K562 (cell line): Measurements from ENCODE around the gene ABT1. TPM values are rescaled to one million over a fixed set of nuclear protein-coding genes. Genes with fewer than 3 reads are reported as not detected.

Source experiments
- ARID3A ChIP-seq: IDR thresholded peaks from 2 replicates; pipeline ENCODE4 v1.6.1; 2012; ENCODE audit warnings: low read depth, low read length, improper control_type of control experiment, borderline replicate concordance
- DNMT1 ChIP-seq: fragments of 450-650 bp; IDR thresholded peaks from 2 replicates; pipeline ENCODE4 v1.6.1; 2016; ENCODE audit warnings: antibody characterized with exemption, mild to moderate bottlenecking
- GMEB1 ChIP-seq: fragments of 250-450 bp; sonication (Bioruptor Pico); IDR thresholded peaks from 2 replicates; pipeline ENCODE4 v1.4.0; 2020; ENCODE audit warnings: mild to moderate bottlenecking
- HDAC8 ChIP-seq: fragments of 450-650 bp; IDR thresholded peaks from 2 replicates; pipeline ENCODE4 v1.6.1; 2016; ENCODE audit warnings: mild to moderate bottlenecking, missing genetic modification characterization, moderate library complexity, missing compliant biosample characterization
- HOMEZ ChIP-seq: fragments of 250-450 bp; sonication (Bioruptor Pico); IDR thresholded peaks from 2 replicates; pipeline ENCODE4 v1.4.0; 2020; ENCODE audit warnings: mild to moderate bottlenecking, moderate library complexity
- MAFK ChIP-seq: IDR thresholded peaks from 2 replicates; pipeline ENCODE4 v1.6.1; 2011; ENCODE audit warnings: low read length, improper control_type of control experiment
- PATZ1 ChIP-seq: fragments of 250-450 bp; sonication (Bioruptor Pico); IDR thresholded peaks from 2 replicates; pipeline ENCODE4 v1.5.0; 2020; ENCODE audit warnings: mild to moderate bottlenecking, borderline replicate concordance
- SMC3 ChIP-seq: conservative IDR thresholded peaks from 2 replicates; pipeline ENCODE4 v1.6.1; 2011; ENCODE audit warnings: low read depth, low read length, improper control_type of control experiment; ENCODE audit not compliant: insufficient read depth
- ZNF318 ChIP-seq, 2 experiments: fragments of 450-650 bp; IDR thresholded peaks; 2 replicates each; pipeline ENCODE4 v1.6.1; 2016; ENCODE audit warnings: mild to moderate bottlenecking in 2 of 2, borderline replicate concordance in 1 of 2, low read depth in 1 of 2, moderate library complexity in 1 of 2
- polyA plus RNA-seq, 8 experiments: library from polyadenylated mRNA; depleted of rRNA in 4 of 8; stranded (reverse) in 5 of 8; unstranded in 3 of 8; fragments of >200 nt; fragmentation: Nextera tagmentation in 2 of 8; fragmentation: Illumina TruSeq in 1 of 8; extraction: Ambion mirVana in 2 of 8; extraction: Trizol in 1 of 8; gene quantifications; 2 replicates each; pipeline versions ENCODE4 v1.2.1 to v1.2.3, GENCODE V29; 2011 to 2014; ENCODE audit warnings: inconsistent platforms in 1 of 8, missing spikeins in 1 of 8
- total RNA-seq, 7 experiments: library from RNA; depleted of rRNA in 6 of 7; stranded (reverse); fragments of >200 nt in 6 of 7; fragmentation: Illumina TruSeq in 2 of 7; extraction: Trizol in 2 of 7; gene quantifications; 2 replicates each; pipeline versions ENCODE4 v1.2.1 to v1.2.3, GENCODE V29; 2011 to 2021; ENCODE audit warnings: low replicate concordance in 1 of 7

The ABT1 gene
- total and polyA plus RNA-seq, 9 of the 15 experiments (the other 6 are each of a cell fraction or from before 2014, with no cell fraction given), result 8.8 to 52.7 (median 40.7) TPM

- TF ChIP-seq ZNF318 (IDR thresholded peaks at IDR 0.05; ENCODE audit: borderline replicate concordance in 1 of 2, low read depth in 1 of 2), result no peak
- no peak for TF ChIP-seq HDAC8 (tag)
- TF ChIP-seq DNMT1, result 0 out of 2 replicates have a peak, but pooled peaks have one; percentile 51
- no peak for TF ChIP-seq GMEB1 (CRISPR knock-in tag)
- TF ChIP-seq MAFK, result no peak
- TF ChIP-seq PATZ1 (CRISPR knock-in tag), result no peak
- no peak for TF ChIP-seq HOMEZ (CRISPR knock-in tag)
- TF ChIP-seq ARID3A, result 0 out of 2 replicates have a peak, but pooled peaks have one; percentile 40
- TF ChIP-seq SMC3, result no peak
These were observed 1.8 kb upstream of the ABT1 start (continued) for GRCh38 chr6:26594730-26595632.
